ES-I3 (cell line): ENCODE data around the gene NPR2.

Source experiments
- H3K36me3 ChIP-seq: 2 replicates; pipeline ENCODE4 v1.6.1; 2013; ENCODE audit warnings: mild to moderate bottlenecking, low read length, control low read depth, moderate library complexity; ENCODE audit not compliant: insufficient read depth
- H3K4me1 ChIP-seq: 2 replicates; pipeline ENCODE4 v1.6.1; 2013; ENCODE audit warnings: mild to moderate bottlenecking, control low read depth, low read length; ENCODE audit not compliant: insufficient read depth
- H3K9ac ChIP-seq: 2 replicates; pipeline ENCODE4 v1.6.1; 2013; ENCODE audit warnings: low read depth, mild to moderate bottlenecking, low read length, moderate library complexity
- H3K9me3 ChIP-seq: 2 replicates; pipeline ENCODE4 v1.6.1; 2013; ENCODE audit warnings: mild to moderate bottlenecking, low read length, moderate library complexity; ENCODE audit not compliant: control insufficient read depth, insufficient read depth

The NPR2 gene

DNA sequence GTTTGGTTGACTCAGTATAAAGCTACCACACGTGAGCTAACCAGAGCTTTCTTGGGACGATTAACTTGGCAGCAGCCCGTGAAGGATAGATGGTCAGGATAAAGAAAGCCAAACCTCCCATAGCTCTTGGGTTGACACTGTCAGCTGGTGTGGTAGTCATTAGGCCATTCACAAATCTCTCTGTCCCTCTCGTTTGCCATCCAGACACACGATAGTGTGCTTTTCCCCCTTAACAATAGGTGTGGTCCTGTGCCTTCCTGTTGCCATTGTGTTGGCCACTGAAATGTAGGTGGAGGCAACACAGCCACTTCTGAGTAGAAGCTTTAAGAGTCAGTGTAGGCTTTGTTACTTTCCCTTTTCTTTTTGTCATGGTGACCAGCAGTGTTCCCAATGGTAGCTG is 67.1 kb downstream of the NPR2 start:
- H3K36me3 ChIP-seq = no peaks in the 10 kb centered on the region
- no peaks in the 10 kb centered on the region for H3K9me3 ChIP-seq
- H3K9ac ChIP-seq = no peak overlapping the region
- no peaks in the 10 kb centered on the region for H3K4me1 ChIP-seq
